ENCODE results near the gene PLCB2.

PLCB2 gene

GRCh38 chr15:40246496-40247280 lies 61.0 kb downstream of the PLCB2 start:
- no peak for DNase-seq

- no peak for DNase-seq
Observed at GRCh38 chr15:40245666-40246450, 61.9 kb downstream of the PLCB2 start.

GRCh38 chr15:40244961-40245523 lies 62.7 kb downstream of the PLCB2 start:
- no peak for DNase-seq

DNA sequence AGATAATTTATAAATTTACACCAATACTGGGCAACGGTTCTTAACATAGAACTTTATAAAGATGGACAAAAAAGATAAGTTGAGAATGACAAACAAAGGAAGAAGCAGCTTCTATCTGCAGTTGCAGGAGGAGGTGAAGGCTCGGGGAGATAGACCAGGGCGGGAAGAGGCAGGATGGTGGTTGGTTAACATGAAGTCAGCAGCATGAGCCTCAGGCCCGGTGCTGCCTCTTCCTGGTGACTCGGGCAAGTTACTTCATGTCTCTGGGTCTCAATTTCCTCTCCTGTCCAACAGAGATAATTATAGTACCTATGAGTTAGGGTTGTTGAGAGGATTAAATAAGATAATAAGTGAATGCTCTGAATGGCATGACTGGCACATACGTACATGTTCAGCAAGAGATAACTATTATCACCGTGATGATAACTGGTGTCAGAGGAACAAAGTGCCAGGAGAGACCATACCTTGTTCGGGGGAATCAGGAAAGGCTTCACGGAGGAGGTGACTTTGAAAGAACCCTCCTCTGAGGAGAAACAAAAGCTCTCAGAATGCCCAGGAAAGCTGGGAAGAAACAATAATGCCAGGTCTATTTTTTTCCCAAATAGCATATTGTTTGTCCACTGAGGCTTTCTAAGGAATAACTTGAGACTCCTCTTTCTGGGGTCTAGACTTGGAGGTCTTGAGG lies 64.5 kb downstream of the PLCB2 start:
- DNase-seq: no peak

- no peak for DNase-seq
Observed at GRCh38 chr15:40242601-40243000, 65.1 kb downstream of the PLCB2 start.

DNA sequence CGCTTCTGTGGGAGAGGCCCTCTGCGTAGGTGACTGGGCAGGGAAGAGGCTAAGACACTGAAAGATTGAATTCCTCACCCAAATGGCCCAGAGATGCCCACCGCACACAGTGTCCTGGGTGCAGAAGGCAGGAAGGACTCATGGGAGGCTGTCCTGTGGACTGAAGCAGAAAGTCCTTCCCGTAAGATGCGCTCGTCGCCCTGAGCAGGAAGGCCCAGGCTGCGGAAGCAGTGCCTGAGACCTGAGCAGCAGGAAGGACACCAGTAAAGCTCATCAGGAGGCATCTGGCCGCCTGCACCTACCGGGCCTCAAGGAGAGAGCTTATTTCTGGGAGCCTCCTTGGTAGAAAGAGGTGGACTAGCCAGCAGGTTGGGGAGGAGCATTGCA lies 65.5 kb downstream of the PLCB2 start:
- DNase-seq: no peak

DNA sequence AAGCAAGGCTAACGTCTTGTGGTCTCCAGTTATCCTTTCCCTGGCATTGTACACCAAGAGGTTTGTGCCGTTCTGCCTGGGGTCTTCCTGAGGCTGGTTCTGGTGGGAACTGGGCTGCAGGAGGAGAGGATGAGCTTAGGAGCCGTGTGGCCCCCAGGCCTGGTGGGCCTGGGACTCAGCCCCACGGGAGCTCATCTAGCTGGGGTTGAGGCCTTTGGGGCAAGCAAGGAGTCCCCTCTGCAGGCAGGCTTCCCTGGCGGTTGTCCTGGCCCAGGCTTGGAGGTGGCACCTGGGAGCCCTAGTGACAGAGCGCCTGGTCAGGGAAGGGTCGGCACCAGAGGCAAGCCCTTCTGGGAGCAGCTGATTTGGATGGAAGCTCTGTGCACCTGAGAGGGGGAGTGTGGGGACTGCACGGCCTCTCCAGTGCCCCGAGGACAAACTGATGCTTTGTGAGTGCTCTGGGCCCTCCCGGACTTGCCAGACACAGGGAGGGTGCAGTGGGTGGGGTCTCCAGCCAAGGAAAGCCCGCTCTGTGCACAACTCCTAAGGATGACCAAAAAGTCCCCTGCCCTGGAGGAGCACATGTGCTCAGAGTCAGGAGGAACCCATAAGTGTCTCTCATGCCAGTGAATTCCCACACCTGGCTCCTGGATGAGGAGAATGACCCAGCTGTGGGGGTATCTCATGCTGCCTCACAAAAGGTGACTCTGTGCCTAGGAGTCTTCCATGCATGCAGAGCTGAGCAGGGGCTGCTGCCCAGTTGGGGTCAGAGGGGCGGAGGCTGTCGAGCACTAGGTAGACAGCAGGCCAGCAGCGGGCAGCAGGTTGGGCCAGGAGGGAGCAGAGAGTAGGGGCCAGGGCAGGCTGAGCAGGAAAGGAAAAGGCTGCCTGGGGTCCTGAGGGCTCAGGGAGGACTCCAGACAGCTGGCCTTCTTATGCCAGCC lies 66.2 kb downstream of the PLCB2 start:
- no peak for DNase-seq

DNA sequence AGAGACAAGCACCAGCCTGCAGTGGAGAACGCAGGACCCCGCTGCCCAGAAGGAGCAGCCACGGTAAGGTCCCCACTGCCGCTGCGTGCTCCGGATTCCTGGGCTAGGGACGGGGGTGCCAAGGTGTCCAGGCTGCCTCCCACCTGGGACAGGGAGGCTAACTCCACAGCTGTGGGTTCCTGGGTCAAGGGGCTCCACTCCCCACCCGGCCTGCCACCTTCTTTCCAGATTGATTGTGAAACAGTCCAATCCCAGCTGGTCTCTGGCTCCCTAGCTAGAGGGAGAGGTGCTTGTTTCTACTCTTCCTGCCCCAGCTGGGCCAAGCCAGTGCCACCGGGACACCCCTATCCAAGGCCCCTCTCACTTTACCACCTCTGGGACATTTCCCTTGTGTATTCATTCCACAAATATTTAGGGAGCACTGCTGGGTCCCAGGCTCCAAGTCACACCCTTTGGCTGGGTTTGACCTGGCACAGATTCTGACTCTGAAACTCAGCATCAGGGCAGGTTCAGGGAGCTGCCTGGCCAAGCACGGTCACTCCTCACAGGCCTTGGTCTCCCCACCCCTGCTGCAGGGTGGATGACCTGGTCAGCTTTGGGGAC lies 67.0 kb downstream of the PLCB2 start:
- no peak for DNase-seq

GRCh38 chr15:40239693-40240618 lies 67.8 kb downstream of the PLCB2 start:
- DNase-seq: no peak

DNA sequence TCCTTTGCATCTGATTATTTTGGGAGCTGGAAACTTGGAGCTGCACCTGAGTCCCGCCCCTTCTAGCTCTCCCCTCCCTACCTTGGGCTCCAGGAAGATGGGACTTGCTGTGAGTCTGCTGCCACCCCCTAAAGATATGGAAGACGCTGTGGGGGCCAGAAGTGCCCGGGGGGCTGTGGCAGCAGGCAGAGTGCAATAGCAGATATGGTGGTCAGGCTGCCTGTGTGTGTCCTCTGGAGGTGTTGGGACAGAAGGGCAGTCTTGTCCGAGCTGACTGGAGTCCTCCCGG lies 68.4 kb downstream of the PLCB2 start:
- DNase-seq: no peak

DNA sequence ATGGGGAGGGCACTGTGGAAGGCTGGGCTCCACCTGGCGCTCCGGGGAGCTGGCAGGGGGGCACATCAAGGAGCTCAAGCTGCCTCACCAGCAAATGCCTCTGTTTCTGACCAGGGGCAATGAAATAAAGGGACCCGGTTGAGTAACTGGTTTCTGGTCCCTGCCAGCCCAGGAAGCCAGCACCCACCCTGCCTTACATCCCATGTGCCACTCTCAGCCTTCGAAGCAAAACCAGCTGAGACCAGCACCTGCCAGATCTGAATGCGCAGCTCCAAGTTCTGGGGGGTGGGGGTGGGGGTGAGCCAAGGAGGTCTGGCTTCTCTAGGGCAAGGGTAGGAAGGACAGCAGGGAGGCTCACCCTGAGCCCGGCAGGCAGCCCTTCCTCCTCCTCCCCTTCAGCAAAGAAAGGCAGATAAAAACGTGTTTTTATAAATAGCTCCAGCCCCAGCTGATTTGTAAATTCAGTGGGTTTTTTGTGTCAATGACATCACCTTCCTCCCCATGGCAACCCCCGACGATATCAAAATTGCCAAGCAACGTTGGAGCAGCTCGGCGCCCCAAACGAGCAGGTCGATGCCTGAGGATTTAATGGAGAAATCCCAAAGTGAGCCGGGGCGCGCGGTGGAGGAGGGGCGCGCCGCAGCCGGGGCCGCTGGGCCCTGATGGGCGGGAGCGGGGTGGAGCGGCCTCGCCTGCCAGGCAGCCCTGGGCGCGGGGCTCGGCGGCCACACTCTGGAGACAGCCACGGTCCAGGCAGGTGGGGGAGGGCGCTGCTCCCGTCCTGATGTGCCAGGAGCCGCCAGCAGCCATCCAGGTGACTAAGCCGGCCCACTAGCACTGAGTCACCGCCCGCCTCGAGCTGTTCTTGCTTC lies 69.0 kb downstream of the PLCB2 start, which contains the start of gene PAK6:
Gene PAK6 (plus strand): TSS at position 532 of the 872 bp plus-strand sequence. CDS start 25,723 bp downstream, outside the sequence.
- DNase-seq: peak; percentile 39
